Testis (tissue), 2 donors: Measurements from ENCODE around the gene SSX5.

ENCODE experiments used
- CTCF ChIP-seq, 3 experiments: fragments of 450-650 bp in 2 of 3; fragments of 200-600 bp in 1 of 3; sonication (generic) in 1 of 3; IDR thresholded peaks; one replicate each; pipeline ENCODE4 v1.5.1; 2016 to 2019; ENCODE audit warnings: antibody characterized with exemption in 3 of 3, mild to moderate bottlenecking in 2 of 3, moderate library complexity in 1 of 3
- POLR2A ChIP-seq: fragments of 450-650 bp; IDR thresholded peaks from one replicate; pipeline ENCODE4 v1.6.1; 2017; ENCODE audit warnings: antibody characterized with exemption, mild to moderate bottlenecking, moderate library complexity

- TF ChIP-seq POLR2A (no peak), CTCF (IDR thresholded peaks at IDR 0.05) (no peak)
These were observed 15.8 kb downstream of the SSX5 start for GRCh38 chrX:48180811-48181210.
